Gastrocnemius medialis (tissue), 4 donors: ENCODE data around the gene TMEM223.

Experiments
- CTCF ChIP-seq, 5 experiments: fragments of 450-650 bp in 3 of 5; fragments of 200-600 bp in 2 of 5; sonication (generic) in 2 of 5; IDR thresholded peaks in 4 of 5; conservative IDR thresholded peaks in 1 of 5; 1 replicate in 4 of 5; 2 replicates in 1 of 5; pipeline ENCODE4 v1.5.1; 2016 to 2019; ENCODE audit warnings: antibody characterized with exemption in 5 of 5, mild to moderate bottlenecking in 3 of 5, moderate library complexity in 3 of 5
- POLR2A ChIP-seq, 2 donors: fragments of 450-650 bp; IDR thresholded peaks; one replicate each; pipeline ENCODE4 v1.6.1; 2017; ENCODE audit warnings: antibody characterized with exemption in 2 of 2, mild to moderate bottlenecking in 2 of 2, moderate library complexity in 2 of 2

- no peak for TF ChIP-seq CTCF (IDR thresholded peaks at IDR 0.05 in 4 of 5, conservative IDR thresholded peaks at IDR 0.05 in 1 of 5)
- peak in 1 of 2 donors; percentile 26 for TF ChIP-seq POLR2A (IDR thresholded peaks at IDR 0.05)
Measured at GRCh38 chr11:62806611-62807121, 14.9 kb upstream of the TMEM223 start.
